GM23248 (cell line): ENCODE measurements around the gene TMA7.

Source experiments
- EZH2 ChIP-seq: fragments of 200-600 bp; sonication (generic); IDR thresholded peaks from 2 replicates; pipeline ENCODE4 v1.6.1; 2018; ENCODE audit warnings: antibody characterized with exemption, mild to moderate bottlenecking; ENCODE audit not compliant: insufficient read depth, poor library complexity, severe bottlenecking
- EZH2phosphoT487 ChIP-seq: fragments of 200-600 bp; sonication (generic); IDR thresholded peaks from 2 replicates; pipeline ENCODE4 v1.6.1; 2018; ENCODE audit warnings: antibody characterized with exemption, moderate library complexity, mild to moderate bottlenecking, low read depth; ENCODE audit not compliant: insufficient read depth

DNA sequence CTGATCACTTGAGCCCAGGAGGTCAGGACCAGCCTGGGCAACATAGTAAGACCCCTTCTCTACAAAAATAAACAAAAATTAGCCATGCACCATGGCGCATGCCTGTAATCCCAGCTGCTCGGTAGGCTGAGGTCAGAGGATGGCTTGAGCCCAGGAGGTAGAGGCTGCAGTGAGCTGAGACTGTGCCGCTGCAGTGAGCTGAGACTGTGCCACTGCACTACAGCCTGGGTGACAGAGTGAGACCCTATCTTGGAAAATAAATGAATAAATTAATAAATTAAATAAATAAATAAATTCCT lies 53.1 kb downstream of the TMA7 start:
- TF ChIP-seq EZH2phosphoT487 (no peak), EZH2 (no peak)
